Kidney (tissue), 14 donors: ENCODE measurements around the gene ETFRF1. TPM values are rescaled to one million over a fixed set of nuclear protein-coding genes. Genes with fewer than 3 reads are reported as not detected.

ENCODE experiments used
- DNase-seq, 5 donors: peaks; one replicate each; pipeline ENCODE4 v3.0.0-alpha.2; 2013 to 2020
- FAIRE-seq: peaks from 2 replicates; lab custom pipeline; 2012; peaks lifted over from hg19 to GRCh38; lab: Jason Lieb, UNC
- H3K27ac ChIP-seq, 2 donors: one replicate each; pipeline ENCODE4 v1.7.0; 2013; ENCODE audit warnings: low read depth in 2 of 2, low read length in 2 of 2, inconsistent platforms in 1 of 2
- H3K27me3 ChIP-seq: one replicate; pipeline ENCODE4 v1.7.1; 2013; ENCODE audit warnings: low read length, inconsistent platforms; ENCODE audit not compliant: control insufficient read depth, insufficient read depth
- H3K36me3 ChIP-seq, 3 donors: one replicate each; pipeline versions ENCODE4 v1.7.0 to v1.7.1; 2013; ENCODE audit warnings: low read length in 3 of 3, control low read depth in 1 of 3, inconsistent platforms in 1 of 3; ENCODE audit not compliant: insufficient read depth in 3 of 3, control insufficient read depth in 2 of 3
- H3K4me1 ChIP-seq, 3 donors: one replicate each; pipeline versions ENCODE4 v1.7.0 to v1.7.1; 2013; ENCODE audit warnings: low read length in 3 of 3, inconsistent platforms in 1 of 3, low read depth in 1 of 3; ENCODE audit not compliant: control insufficient read depth in 2 of 3, insufficient read depth in 2 of 3
- H3K4me3 ChIP-seq, 3 donors: one replicate each; pipeline versions ENCODE4 v1.7.0 to v1.8.1; 2013; ENCODE audit warnings: low read length in 3 of 3, control low read depth in 1 of 3, inconsistent platforms in 1 of 3
- H3K9ac ChIP-seq, 3 donors: one replicate each; pipeline versions ENCODE4 v1.7.0 to v1.7.1; 2013; ENCODE audit warnings: low read length in 3 of 3, control low read depth in 1 of 3, inconsistent platforms in 1 of 3
- H3K9me3 ChIP-seq, 3 donors: one replicate each; pipeline versions ENCODE4 v1.7.0 to v1.7.1; 2013; ENCODE audit warnings: low read length in 3 of 3, control low read depth in 1 of 3, inconsistent platforms in 1 of 3; ENCODE audit not compliant: control insufficient read depth in 2 of 3, insufficient read depth in 1 of 3
- intact Hi-C: fragments of 100-400 bp; cut with DNase I; formaldehyde crosslinking; loops from one replicate; pipeline ENCODE4 v1.11.1; 2022
- polyA plus RNA-seq: library from polyadenylated mRNA; stranded (reverse); fragments of 350-450 nt; fragmentation: Illumina TruSeq; extraction: RNeasy Lipid Tissue Mini Kit (QIAGEN cat#74804); gene quantifications from one replicate; pipeline ENCODE4 v1.2.3, GENCODE V29; 2014; ENCODE audit warnings: low read depth, low replicate concordance; ENCODE audit not compliant: insufficient read depth
- total RNA-seq: library from RNA; stranded (reverse); fragmentation: NEBNext Ultra II Directional; extraction: Animal tissue kit (Norgen Biotek cat#: 25700); gene quantifications from one replicate; pipeline ENCODE4 v1.2.1, GENCODE V29; 2021
- TF ChIP-seq, protein P1 (sequence below): IDR thresholded peaks from 3 replicates; pipeline ENCODE4 v1.5.1; 2012; ENCODE audit warnings: mild to moderate bottlenecking, moderate library complexity, borderline replicate concordance; ENCODE audit not compliant: insufficient read depth; ENCODE audit errors: extremely low read depth
- donor health status: control.
- donor health status: control.
- donor health status: control.
- donor health status: control.
- donor health status: control.
- donor health status: DM: yes; HTN: yes; CAD: no.
- donor health status: Normal renal cell carcinoma (clear cell type).

The ETFRF1 gene
- total and polyA plus RNA-seq, 2 donors from 2014 or later = 30.8 to 61.2 TPM

DNA sequence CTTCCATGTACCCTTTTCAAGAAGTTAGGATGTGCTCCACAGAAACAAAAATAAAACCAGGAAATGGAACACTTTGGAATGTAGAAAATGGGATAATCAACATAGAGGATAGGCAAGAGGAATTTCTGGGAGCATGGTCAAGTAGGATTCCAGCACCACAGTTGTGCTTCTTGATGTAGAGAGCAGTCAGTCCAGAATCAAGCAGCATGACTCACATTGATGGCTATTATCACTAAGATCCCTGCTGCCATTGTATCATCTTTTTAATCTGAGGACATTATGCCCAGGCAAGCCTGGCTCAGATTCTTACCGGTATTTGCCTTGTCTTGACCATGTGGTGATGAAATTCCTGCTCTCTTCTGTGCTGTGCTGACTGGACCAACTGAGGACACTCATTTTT is 5.7 kb downstream of the ETFRF1 start:
- TF ChIP-seq, protein P1, sequence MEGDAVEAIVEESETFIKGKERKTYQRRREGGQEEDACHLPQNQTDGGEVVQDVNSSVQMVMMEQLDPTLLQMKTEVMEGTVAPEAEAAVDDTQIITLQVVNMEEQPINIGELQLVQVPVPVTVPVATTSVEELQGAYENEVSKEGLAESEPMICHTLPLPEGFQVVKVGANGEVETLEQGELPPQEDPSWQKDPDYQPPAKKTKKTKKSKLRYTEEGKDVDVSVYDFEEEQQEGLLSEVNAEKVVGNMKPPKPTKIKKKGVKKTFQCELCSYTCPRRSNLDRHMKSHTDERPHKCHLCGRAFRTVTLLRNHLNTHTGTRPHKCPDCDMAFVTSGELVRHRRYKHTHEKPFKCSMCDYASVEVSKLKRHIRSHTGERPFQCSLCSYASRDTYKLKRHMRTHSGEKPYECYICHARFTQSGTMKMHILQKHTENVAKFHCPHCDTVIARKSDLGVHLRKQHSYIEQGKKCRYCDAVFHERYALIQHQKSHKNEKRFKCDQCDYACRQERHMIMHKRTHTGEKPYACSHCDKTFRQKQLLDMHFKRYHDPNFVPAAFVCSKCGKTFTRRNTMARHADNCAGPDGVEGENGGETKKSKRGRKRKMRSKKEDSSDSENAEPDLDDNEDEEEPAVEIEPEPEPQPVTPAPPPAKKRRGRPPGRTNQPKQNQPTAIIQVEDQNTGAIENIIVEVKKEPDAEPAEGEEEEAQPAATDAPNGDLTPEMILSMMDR = no peak
- H3K27ac ChIP-seq = no peak overlapping the region
- no peak overlapping the region for H3K4me3 ChIP-seq
- peaks cover 0 to 12% (median 6%) of the 10 kb centered on the region in 3 donors for H3K4me1 ChIP-seq
- no peaks in the 10 kb centered on the region for H3K9me3 ChIP-seq
- peaks cover 0 to under 1% (median 0%) of the 10 kb centered on the region in 3 donors for H3K36me3 ChIP-seq
- no peak overlapping the region for H3K9ac ChIP-seq
- intact Hi-C loops = no loop called here
- FAIRE-seq (no peak), DNase-seq (no peak)
- H3K27me3 ChIP-seq = no peaks in the 10 kb centered on the region

DNA sequence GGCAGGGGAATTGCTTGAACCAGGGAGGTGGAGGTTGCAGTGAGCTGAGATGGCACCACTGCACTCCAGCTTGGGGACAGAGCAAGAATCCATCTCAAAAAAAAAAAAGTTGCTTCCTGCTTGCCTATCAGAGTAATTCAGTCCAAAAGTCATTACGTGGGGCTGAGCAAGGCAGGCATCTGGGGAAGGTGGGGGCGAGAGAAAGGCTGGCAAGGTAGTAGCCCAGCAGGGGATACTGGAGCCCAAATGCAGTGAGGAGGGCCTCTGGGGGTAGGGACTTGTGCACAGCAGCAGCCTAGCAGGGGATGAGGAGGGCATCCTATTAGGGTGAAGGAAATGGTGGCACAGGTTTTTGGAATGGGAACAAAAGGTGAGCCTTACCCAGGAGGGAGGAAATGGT is 7.1 kb downstream of the ETFRF1 start:
- no peaks in the 10 kb centered on the region for H3K27me3 ChIP-seq
- H3K27ac ChIP-seq = no peak overlapping the region
- DNase-seq (no peak), FAIRE-seq (no peak)
- H3K4me1 ChIP-seq = peaks cover 0 to 4% (median 2%) of the 10 kb centered on the region in 3 donors
- no peak overlapping the region for H3K4me3 ChIP-seq
- H3K9me3 ChIP-seq = no peaks in the 10 kb centered on the region
- TF ChIP-seq, protein P1 = no peak
- H3K36me3 ChIP-seq = peaks cover 0 to 3% (median 0%) of the 10 kb centered on the region in 3 donors
- no peak overlapping the region for H3K9ac ChIP-seq
- intact Hi-C loops = no loop called here

DNA sequence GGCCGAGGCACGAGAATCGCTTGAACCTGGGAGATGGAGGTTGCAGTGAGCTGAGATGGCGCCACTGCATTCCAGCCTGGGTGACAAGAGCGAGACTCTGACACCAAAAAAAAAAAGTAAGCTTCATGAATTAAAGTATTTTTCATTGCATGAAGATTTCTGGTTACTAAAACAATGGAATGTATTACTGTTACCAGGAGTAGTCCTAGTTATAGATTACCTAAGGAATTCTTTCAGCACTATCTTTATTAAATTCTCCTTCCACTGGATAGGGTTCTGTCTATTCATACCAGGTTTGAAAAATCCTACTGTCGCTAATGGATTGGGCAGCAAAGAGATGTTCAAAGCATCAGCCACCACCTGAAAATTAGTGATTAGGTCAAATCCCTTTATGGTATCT is 12.4 kb downstream of the ETFRF1 start:
- no peak overlapping the region for H3K4me3 ChIP-seq
- intact Hi-C loops = no loop called here
- H3K27me3 ChIP-seq = no peaks in the 10 kb centered on the region
- no peak for FAIRE-seq
- H3K36me3 ChIP-seq = peaks cover 0 to 10% (median 2%) of the 10 kb centered on the region in 3 donors
- DNase-seq = no peak
- H3K4me1 ChIP-seq = no peaks in the 10 kb centered on the region
- no peaks in the 10 kb centered on the region for H3K9me3 ChIP-seq
- H3K27ac ChIP-seq = no peak overlapping the region
- H3K9ac ChIP-seq = no peak overlapping the region
- TF ChIP-seq, protein P1 = no peak

DNA sequence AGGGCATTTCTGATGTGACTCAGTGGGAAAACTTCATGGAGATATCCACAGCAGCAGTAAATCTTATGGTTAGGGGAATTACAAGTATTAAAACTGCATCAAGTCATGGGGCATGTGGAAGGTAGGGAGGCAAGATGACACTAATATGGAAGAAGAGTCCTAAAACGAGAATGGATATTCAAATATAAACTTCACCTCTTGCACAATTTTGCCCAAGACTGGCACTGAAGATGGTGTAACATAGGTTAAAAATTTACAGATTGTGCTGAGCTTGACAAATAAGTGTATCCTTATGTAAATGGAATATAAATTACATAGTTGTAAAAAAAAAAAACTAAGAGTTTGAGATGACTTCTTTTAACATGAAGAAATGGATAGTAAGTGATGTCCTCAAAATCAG is 12.8 kb downstream of the ETFRF1 start:
- Histone ChIP-seq H3K4me1 (no peaks in the 10 kb centered on the region), H3K36me3 (peaks cover 0 to 10% (median 2%) of the 10 kb centered on the region in 3 donors), H3K27ac (no peak overlapping the region), H3K4me3 (no peak overlapping the region), H3K9ac (no peak overlapping the region), H3K27me3 (no peaks in the 10 kb centered on the region), H3K9me3 (no peaks in the 10 kb centered on the region)
- intact Hi-C loops = no loop called here
- DNase-seq (no peak), FAIRE-seq (no peak)
- TF ChIP-seq, protein P1 = no peak
